K562 (cell line): ENCODE data around the gene TANGO6. TPM values are rescaled to one million over a fixed set of nuclear protein-coding genes. Genes with fewer than 3 reads are reported as not detected.
A peak's percentile ranks its signal among the peaks of the same experiment; 100 is the strongest.

Experiments used
- ATAC-seq: fragments of 200-7000 bp; cut with Tn5 transposase; 3 replicates; pipeline ENCODE4 v1.9.1; 2020; ENCODE audit warnings: moderate library complexity
- BruUV-seq: library from RNA; stranded (reverse); fragments of 400-500 nt; replicated peaks from 2 replicates; lab custom pipeline; 2021; lab: Mats Ljungman, UMichigan
- CTCF ChIA-PET: fragments of 300-600 bp; formaldehyde crosslinking; extraction: SDS; loops from one replicate; lab custom pipeline; 2021; ENCODE audit warnings: low intra/inter-chr PET ratio; lab: Yijun Ruan, JAX
- POLR2A ChIA-PET: fragments of 300-600, 350-650 bp; sonication (Branson Sonifier 250); formaldehyde crosslinking; extraction: SDS; loops from one replicate; lab custom pipeline; 2021; ENCODE audit warnings: antibody characterized with exemption, inconsistent platforms; lab: Yijun Ruan, JAX
- DNase-seq, 4 experiments: peaks; one replicate each; pipeline versions ENCODE4 v3.0.0 to v3.0.0-alpha.2; 2011 to 2018; ENCODE audit warnings: low spot score in 3 of 4, mixed read lengths in 3 of 4; ENCODE audit errors: extremely low read depth in 1 of 4
- FAIRE-seq: peaks from 2 replicates; lab custom pipeline; 2011; peaks lifted over from hg19 to GRCh38; lab: Jason Lieb, UNC
- H2AFZ ChIP-seq: 2 replicates; pipeline ENCODE4 v1.6.0; 2011; ENCODE audit warnings: low read depth, low read length, control low read depth, inconsistent platforms
- H3K27ac ChIP-seq: fragments of 200-600 bp; 3 replicates; pipeline ENCODE4 v1.8.0; 2011; ENCODE audit warnings: low read depth, mild to moderate bottlenecking, control low read depth, inconsistent platforms, low read length, moderate library complexity, mixed read lengths; ENCODE audit errors: extremely low read depth
- H3K27me3 ChIP-seq, 2 experiments: fragments of 300-600 bp in 1 of 2; 2 replicates in 1 of 2; 3 replicates in 1 of 2; pipeline versions ENCODE4 v1.6.0 to v1.8.0; 2011; ENCODE audit warnings: inconsistent platforms in 2 of 2, low read length in 2 of 2, mild to moderate bottlenecking in 1 of 2, mixed read lengths in 1 of 2, moderate library complexity in 1 of 2; ENCODE audit not compliant: control insufficient read depth in 2 of 2, insufficient read depth in 2 of 2
- H3K36me3 ChIP-seq: fragments of 300-600 bp; 3 replicates; pipeline ENCODE4 v1.8.0; 2011; ENCODE audit warnings: mild to moderate bottlenecking, low read length, inconsistent platforms; ENCODE audit not compliant: control insufficient read depth, insufficient read depth
- H3K4me1 ChIP-seq, 2 experiments: fragments of 200-600 bp in 1 of 2; replicated peaks in 1 of 2; 2 replicates in 1 of 2; 3 replicates in 1 of 2; pipeline versions ENCODE4 v1.5.1 to v1.8.0; 2011; ENCODE audit warnings: inconsistent platforms in 2 of 2, low read length in 2 of 2, mild to moderate bottlenecking in 1 of 2, mixed read lengths in 1 of 2, moderate library complexity in 1 of 2; ENCODE audit not compliant: control insufficient read depth in 2 of 2, insufficient read depth in 2 of 2
- H3K4me2 ChIP-seq: 2 replicates; pipeline ENCODE4 v1.6.1; 2011; ENCODE audit warnings: low read length, control low read depth, inconsistent platforms, mixed read lengths; ENCODE audit not compliant: insufficient read depth
- H3K4me3 ChIP-seq: fragments of 200-600 bp; sonication (generic), shearing (Covaris generic); 2 replicates; pipeline ENCODE4 v1.5.1; 2016; ENCODE audit warnings: control low read depth, inconsistent platforms
- H3K79me2 ChIP-seq: fragments of 200-600 bp; 3 replicates; pipeline ENCODE4 v1.8.0; 2011; ENCODE audit warnings: low read length, inconsistent platforms; ENCODE audit not compliant: control insufficient read depth, insufficient read depth
- H3K9ac ChIP-seq, 2 experiments: 2 replicates each; pipeline versions ENCODE4 v1.6.0 to v1.6.1; 2011; ENCODE audit warnings: low read depth in 2 of 2, low read length in 2 of 2, control low read depth in 1 of 2, inconsistent platforms in 1 of 2, mild to moderate bottlenecking in 1 of 2, mixed read lengths in 1 of 2; ENCODE audit not compliant: insufficient read depth in 1 of 2
- H3K9me1 ChIP-seq: one replicate; pipeline ENCODE4 v1.6.0; 2011; ENCODE audit warnings: inconsistent platforms, mild to moderate bottlenecking, low read length, moderate library complexity; ENCODE audit not compliant: control insufficient read depth, insufficient read depth
- H3K9me3 ChIP-seq: replicated peaks from 2 replicates; pipeline ENCODE4 v1.5.1; 2011; ENCODE audit warnings: low read depth, low read length, inconsistent platforms; ENCODE audit not compliant: control insufficient read depth, insufficient read depth
- H4K20me1 ChIP-seq: replicated peaks from 2 replicates; pipeline ENCODE4 v1.6.1; 2011; ENCODE audit warnings: low read length, inconsistent platforms, mixed read lengths; ENCODE audit not compliant: control insufficient read depth, insufficient read depth
- ATF3 ChIP-seq, 2 experiments: fragments of 450-650 bp in 1 of 2; sonication (generic) in 1 of 2; formaldehyde crosslinking in 1 of 2; IDR thresholded peaks in 1 of 2; conservative IDR thresholded peaks in 1 of 2; 2 replicates each; pipeline versions ENCODE4 v1.6.1 to v1.8.1; 2016 to 2023; ENCODE audit warnings: mild to moderate bottlenecking in 2 of 2, moderate library complexity in 2 of 2, inconsistent platforms in 1 of 2, missing genetic modification reagents in 1 of 2
- BHLHE40 ChIP-seq: IDR thresholded peaks from 2 replicates; pipeline ENCODE4 v1.6.1; 2011; ENCODE audit warnings: low read length, improper control_type of control experiment
- STAT5A ChIP-seq: IDR thresholded peaks from 2 replicates; pipeline ENCODE4 v1.6.1; 2012; ENCODE audit warnings: low read length, inconsistent platforms, borderline replicate concordance
- TCF3 ChIP-seq: sonication (generic); formaldehyde crosslinking; IDR thresholded peaks from 2 replicates; pipeline ENCODE4 v1.4.0; 2020; ENCODE audit warnings: mild to moderate bottlenecking, missing genetic modification reagents
- WGBS: fragments of 100-300 bp; shearing (Covaris generic); methylation state at CpG from one replicate; pipeline ENCODE4 v1.1.6; 2016; ENCODE audit warnings: low coverage, mixed read lengths; ENCODE audit not compliant: insufficient coverage; ENCODE audit errors: missing lambda C conversion rate; 5-methylcytosine and 5-hydroxymethylcytosine counted together
- in situ Hi-C: fragments of 300-500 bp; cut with MboI; formaldehyde crosslinking; loops from 4 replicates; pipeline ENCODE4 v1.15.0; 2018; ENCODE audit warnings: inconsistent platforms, mixed read lengths
- intact Hi-C: fragments of 100-400 bp; cut with micrococcal nuclease; formaldehyde crosslinking; loops from 2 replicates; pipeline ENCODE4 v1.14.2; 2022
- polyA plus RNA-seq, 8 experiments: library from polyadenylated mRNA; depleted of rRNA in 4 of 8; stranded (reverse) in 5 of 8; unstranded in 3 of 8; fragments of >200 nt; fragmentation: Nextera tagmentation in 2 of 8; fragmentation: Illumina TruSeq in 1 of 8; extraction: Ambion mirVana in 2 of 8; extraction: Trizol in 1 of 8; gene quantifications; 2 replicates each; pipeline versions ENCODE4 v1.2.1 to v1.2.3, GENCODE V29; 2011 to 2014; ENCODE audit warnings: inconsistent platforms in 1 of 8, missing spikeins in 1 of 8
- total RNA-seq, 7 experiments: library from RNA; depleted of rRNA in 6 of 7; stranded (reverse); fragments of >200 nt in 6 of 7; fragmentation: Illumina TruSeq in 2 of 7; extraction: Trizol in 2 of 7; gene quantifications; 2 replicates each; pipeline versions ENCODE4 v1.2.1 to v1.2.3, GENCODE V29; 2011 to 2021; ENCODE audit warnings: low replicate concordance in 1 of 7

The TANGO6 gene
- total and polyA plus RNA-seq, 9 of the 15 experiments (the other 6 are each of a cell fraction or from before 2014, with no cell fraction given) = 1.6 to 15.2 (median 9.6) TPM

- no peak for TF ChIP-seq STAT5A
- TF ChIP-seq, all 486 proteins: peak for 0
Measured at GRCh38 chr16:69072640-69072974, 229.3 kb downstream of the TANGO6 start (continued).

GRCh38 chr16:69073181-69073702 lies 229.9 kb downstream of the TANGO6 start:
- in situ Hi-C loops (no loop called here), intact Hi-C loops (no loop called here)
- no peaks in the 10 kb centered on the region for H3K9me1 ChIP-seq
- no peak overlapping the region for H3K9ac ChIP-seq
- POLR2A ChIA-PET = interaction anchor here (0.6 to 1.4 kb wide), 5 partner anchors 8 to 188 kb away, joined by 3 to 4 read pairs (median 4); no protein-coding TSS in a partner anchor
- WGBS = 67% methylated on average over 10 of the region's 10 CpGs
- BruUV-seq = no TSS peak
- no peak overlapping the region for H3K4me3 ChIP-seq
- no peak for FAIRE-seq
- CTCF ChIA-PET = no interaction called here
- no peak for DNase-seq
- H3K4me1 ChIP-seq = no peaks in the 10 kb centered on the region
- no peaks in the 10 kb centered on the region for H3K79me2 ChIP-seq
- H3K27ac ChIP-seq = no peak overlapping the region
- H3K9me3 ChIP-seq = no peaks in the 10 kb centered on the region
- TF ChIP-seq BHLHE40 (no peak), TCF3 (no peak), ATF3 (IDR thresholded peaks at IDR 0.05) (peak; percentile 23; the same call in 1 of the 2 replicates), ATF3 (CRISPR knock-in tag; conservative IDR thresholded peaks at IDR 0.05) (no peak)
- ATAC-seq = no peak
- no peak overlapping the region for H2AFZ ChIP-seq
- H4K20me1 ChIP-seq = no peaks in the 10 kb centered on the region
- H3K36me3 ChIP-seq = no peaks in the 10 kb centered on the region
- H3K27me3 ChIP-seq = no peaks in the 10 kb centered on the region
- H3K4me2 ChIP-seq = no peak overlapping the region
